ENCODE data around the gene SLC25A14.
A peak's percentile ranks its signal among the peaks of the same experiment; 100 is the strongest.
"Not testable (repeated sequence)": the region's sequence is repeated elsewhere in the genome, so short reads cannot be mapped to it uniquely, and the experiment has no call there.

SLC25A14 gene, protein sequence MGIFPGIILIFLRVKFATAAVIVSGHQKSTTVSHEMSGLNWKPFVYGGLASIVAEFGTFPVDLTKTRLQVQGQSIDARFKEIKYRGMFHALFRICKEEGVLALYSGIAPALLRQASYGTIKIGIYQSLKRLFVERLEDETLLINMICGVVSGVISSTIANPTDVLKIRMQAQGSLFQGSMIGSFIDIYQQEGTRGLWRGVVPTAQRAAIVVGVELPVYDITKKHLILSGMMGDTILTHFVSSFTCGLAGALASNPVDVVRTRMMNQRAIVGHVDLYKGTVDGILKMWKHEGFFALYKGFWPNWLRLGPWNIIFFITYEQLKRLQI

DNA sequence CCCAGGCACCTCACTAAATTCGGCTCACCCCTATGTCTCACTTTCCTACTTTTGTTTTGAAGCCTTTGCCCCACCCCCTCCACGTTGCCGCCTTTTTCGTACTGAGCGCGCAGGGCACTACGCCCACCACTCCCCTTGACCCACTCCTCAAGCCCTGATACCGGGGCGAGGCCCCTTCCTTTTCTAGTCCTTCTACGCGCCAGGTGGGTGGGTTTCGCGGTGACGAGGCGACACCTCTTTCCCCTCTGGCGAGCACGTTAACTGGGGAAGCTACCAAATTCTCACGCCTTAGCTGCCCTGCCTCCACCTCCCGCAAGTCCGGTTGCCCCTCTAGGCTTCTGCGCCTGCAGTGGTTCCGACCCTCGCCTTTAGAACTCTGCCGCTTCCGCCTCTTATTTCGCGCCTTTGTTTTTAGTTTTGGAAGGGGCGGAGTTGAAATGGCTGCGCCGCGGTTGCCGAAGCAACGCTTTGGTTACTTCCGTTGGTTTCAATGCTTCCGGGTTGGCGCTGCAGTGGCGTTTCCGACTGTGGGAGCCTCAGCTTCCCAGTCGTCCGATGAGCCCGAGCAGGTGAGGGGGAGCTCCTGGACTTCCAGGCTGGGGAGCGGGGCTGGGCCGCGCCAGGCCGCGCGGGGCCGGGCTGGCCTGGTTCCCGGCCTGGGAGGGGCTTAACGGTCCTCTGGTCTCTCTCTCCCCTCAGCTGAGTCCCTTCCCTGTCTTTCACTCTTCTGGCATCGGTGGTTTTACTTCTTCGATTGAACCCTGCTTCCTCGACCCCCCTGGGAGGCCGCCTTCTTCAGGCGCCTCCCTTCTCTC, at the start of gene SLC25A14:
SLC25A14 (plus strand) TSS at position 512 of the 815 bp plus-strand sequence. CDS start 360 bp downstream, outside the sequence.
- peak; percentile 59 for DNase-seq

DNA sequence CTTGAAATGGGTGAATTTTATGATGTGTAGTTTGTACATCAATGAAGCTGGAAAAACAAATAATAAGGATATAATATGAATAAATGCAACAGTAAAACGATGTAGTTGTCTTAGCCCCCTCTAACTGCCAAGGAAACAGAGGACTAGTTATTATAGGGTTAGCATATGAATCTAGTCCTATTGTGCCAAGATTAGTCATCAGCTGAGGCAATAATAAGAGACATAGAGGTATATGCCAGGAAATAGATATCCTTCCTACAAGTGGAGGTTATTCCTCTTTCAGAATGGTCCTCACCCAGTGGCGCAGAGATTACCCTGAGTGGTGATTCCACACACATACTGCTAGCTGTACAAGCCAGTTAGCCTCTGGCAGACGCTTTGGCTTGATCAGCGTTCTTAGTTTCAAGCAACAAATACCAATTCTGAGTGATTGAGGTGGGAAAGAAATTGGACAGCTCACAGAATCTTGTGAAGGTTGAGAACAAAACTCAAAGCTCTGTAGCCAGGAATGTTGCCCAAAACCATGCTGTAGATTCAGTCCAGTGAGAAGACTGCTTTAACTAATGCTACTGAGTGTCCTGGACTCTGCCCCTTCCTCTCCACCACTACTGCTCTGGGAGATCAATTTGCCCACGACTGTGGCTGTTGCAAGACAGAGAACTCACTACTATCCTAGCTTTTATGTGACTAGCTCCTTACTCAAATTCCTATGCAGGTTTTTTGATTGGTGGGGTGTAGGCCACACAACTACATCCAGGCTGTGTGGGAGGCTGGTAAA, 44.0 kb upstream of the SLC25A14 start:
- no peak for DNase-seq

DNA sequence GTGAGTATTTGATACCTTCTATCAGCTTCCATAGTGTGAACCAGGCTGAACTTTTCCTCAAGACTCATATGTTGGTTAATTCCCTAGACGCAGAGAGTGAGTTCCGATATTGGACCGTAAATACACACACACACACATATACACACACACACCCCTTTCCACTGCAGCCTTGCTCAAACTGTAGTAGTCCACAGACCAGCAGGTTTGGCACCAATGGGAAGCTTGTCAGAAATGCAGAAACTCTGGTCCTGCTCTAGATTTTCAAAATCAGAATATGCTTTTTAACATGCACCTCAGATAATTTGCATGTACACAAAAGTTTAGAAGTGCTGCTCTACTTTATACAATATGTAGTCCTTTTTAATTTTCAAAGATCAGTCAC, 43.4 kb upstream of the SLC25A14 start:
- DNase-seq = no peak

DNA sequence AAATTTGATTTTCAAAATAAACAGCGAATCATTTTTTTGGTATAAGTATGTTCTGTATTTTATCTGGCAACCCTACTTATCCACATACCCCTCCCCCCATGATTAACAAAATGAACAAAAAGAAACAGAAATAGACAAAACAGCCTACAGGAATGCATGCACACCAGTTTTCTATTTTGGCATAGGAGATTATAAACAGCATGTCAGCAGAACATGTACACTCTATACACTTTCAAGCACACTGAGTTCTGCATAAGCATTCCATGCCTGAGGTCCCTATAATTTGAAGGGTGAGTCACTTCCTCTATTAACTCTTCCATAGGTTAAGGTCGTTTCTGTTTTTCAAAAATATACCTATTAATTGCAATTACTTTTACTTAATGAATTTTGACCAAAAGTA, 43.0 kb upstream of the SLC25A14 start:
- DNase-seq = no peak

DNA sequence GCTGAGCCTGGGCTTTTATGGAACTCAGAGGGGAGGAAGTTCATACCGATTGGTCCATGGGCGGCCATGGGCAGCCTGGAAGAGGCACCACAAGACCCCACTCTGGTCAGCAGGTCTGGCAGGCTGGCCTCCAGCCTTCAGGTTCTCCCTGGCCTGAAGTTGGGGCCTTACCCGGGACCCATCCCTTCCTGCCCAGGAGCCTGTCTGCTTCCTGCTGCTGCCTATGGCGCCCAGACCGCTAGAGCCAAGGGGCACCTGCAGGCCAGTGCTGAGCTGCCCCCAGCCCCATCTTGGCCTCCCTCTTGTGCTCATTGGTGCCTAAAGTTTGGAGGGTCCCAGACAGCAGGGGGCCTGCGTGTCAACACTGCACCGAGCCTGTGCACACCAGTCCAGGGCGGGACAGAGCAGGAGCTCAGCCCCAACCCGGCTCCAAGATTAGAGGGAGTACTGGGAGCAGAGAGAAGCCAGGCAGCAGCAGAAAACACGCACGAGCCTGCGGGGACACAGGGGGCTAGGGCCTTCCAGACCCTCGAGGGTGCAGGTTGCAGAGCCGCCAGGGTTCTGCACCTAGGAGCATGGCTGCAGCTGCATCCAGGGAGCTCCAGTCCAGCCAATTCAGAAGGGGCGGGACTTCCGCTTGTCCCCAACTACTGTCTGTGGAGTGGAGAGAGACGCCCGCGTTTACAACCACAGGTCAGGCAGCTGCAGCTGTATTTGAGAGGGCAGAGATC, 40.3 kb upstream of the SLC25A14 start:
- no peak for DNase-seq

DNA sequence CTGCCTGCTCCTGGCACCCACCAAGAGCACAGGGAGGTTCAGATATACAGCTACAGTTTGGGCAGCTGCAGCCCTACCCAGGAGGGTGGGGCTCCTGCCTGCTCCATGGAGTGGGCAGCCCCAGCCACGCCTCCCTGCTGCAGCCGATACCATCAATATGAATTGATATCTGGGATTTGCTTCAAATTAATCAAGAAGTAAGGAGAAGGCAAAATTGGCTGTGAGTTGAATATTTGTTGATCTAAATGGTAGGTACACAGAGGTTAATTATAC, 39.8 kb upstream of the SLC25A14 start:
- no peak for DNase-seq

DNA sequence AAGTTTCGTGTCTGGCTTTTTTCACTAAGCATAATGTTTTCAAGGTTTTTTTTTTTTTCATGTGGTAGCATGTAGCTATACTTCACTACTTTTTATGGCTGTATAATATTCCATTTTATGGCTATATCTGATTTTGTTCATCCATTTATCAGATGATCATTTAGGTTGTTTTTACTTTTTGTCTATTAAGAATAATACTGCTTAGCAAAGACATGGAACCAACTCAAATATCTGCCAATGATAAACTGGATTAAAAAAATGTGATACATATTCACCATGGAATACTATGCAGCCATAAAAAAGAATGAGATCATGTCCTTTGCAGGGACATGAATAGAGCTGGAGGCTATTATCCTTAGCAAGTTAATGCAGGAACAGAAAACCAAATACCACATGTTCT, 38.3 kb upstream of the SLC25A14 start:
- DNase-seq = no peak

DNA sequence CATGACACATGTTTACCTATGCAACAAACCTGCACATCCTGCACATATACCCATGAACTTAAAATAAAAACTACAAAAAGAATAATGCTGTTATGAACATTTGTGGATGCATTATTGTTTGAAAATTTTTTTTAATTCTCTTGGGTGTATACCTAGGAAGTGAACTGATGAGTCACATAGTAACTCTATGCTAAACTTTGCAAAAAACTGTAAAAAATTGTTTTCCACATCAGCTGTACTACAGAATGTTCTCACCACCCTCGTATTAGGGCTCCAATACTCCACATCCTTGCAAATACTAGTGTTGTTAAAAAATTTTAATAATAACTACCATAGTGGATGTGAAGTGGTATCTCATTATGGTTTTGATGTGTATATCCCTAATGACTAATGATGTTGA, 37.7 kb upstream of the SLC25A14 start:
- no peak for DNase-seq

DNA sequence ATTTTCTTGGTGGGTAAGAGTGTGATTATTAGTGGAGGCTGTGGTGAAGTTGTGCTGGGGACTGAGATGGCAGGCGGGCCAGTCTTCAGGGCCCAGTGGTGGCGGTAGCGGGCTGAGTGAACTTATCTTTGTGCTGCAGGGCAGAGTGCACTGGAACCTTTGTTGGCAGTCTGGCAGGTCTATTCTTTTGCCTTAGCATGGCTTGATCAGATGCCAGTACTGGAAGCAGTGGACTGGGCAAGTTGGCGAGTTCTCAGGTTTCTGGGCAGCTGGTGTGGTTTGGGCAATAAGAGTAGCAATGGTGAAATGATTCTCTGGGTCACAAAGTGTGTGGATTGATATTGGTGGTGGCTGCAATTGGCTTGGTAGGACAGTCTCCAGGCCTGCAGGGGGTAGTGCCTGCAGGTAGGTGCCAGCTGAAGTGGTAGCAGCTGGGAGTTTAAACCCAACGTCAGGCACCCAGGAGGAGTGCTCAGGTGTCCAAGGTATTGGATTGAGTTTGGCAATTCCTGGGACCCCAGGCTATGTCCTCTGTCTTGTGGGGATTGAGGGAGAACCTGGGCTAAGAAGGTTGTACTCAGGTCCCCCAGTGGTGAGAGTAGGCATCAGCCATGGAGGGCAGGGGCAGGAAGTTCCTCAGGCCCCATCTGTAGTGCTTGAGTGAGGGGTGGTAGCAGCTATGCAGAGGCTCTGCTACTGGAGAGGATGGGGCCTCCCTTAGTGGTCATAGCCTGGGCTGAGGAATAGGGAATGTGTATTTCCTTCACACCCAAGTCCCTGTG, 34.9 kb upstream of the SLC25A14 start:
- DNase-seq = no peak

DNA sequence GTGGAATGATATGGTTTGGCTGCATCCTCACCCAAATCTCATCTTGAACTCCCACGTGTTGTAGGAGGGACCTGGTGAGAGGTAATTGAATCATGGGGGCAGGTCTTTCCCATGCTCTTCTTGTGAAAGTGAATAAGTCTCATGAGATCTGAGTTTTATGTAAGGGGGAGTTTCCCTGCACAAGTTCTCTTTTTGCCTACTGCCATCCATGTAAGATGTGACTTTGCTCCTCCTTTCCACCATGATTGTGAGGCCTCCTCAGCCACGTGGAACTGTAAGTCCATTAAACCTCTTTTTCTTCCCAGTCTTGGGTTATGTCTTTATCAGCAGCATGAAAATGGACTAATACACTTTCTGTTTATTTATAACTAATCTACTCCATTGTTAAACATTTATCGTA, 19.8 kb upstream of the SLC25A14 start:
- DNase-seq = not testable (repeated sequence)

DNA sequence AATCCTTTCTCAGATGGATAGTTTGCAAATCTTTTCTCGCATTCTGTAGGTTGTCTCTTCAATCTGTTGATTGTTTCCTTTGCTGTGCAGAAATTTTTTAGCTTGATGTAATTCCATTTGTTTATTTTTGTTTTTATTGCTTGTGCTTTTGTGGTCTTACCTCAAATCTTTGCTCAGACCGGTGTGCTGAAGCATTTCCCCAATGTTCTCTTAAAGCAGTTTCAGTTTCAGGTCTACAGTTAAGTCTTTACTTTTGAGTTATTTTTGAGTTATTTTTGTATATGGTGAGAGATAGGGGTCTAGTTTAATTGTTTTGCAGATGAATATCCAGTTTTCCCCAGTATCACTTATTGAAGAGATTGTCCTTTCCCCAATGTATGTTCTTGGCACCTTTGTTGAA, 18.2 kb upstream of the SLC25A14 start:
- DNase-seq = no peak

DNA sequence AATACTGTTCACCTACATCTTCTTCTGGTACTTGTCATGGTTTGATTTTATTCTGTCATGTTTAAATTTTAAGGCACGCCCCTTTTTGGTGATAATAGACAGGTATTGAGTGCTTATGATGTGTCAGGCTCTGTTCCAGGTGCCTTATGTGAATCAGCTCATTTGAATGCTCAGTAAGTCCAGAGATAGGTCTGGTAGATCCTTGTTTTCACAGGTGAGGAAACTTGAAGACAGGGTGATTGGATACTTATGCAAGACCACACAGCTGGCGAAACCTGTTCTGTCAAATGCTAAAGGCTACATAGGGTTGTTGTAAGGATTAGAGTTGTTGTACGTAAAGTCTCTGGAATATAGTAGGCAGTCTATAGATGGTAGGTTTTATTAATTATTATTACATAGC, 9.6 kb upstream of the SLC25A14 start:
- DNase-seq = no peak

DNA sequence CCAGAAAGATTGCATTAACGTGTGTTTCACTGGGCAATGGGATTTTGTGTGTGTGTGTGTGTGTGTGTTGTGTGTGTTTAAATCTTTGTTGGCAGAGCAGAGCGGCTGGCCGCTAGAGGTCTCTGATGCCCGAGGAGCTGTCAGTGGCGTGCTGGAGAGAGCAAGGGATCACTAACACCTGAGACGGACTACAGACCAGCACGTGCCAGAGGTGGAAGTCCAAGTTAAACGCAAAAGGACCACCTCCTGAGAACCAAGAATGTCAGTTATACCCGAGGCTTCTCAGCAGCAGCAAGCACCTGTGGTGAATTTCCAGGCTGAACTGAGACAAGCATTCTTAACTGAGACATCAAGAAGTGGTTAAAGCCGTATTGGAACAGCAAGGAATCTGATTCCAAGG, 9.0 kb upstream of the SLC25A14 start:
- peak; percentile 4 to 13 for DNase-seq

DNA sequence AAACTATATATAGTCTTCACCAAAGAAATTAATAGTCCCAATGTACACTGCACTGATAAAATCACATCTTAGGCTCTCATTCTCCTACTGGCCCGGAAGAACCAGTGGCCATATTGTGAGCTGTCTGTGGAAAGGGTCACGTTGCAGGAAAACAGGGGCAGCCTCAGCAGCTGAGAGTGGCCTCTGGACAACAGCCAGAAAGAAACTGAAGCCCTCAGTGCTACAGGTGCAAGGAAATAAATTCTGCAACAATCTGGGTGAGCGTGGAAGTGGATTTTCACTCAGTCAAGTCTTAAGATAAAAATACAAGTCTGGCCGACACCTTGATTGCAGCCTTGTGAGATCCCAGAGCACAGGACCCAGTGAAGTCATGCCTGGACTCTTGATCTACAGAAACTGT, 3.2 kb upstream of the SLC25A14 start:
- DNase-seq = no peak

DNA sequence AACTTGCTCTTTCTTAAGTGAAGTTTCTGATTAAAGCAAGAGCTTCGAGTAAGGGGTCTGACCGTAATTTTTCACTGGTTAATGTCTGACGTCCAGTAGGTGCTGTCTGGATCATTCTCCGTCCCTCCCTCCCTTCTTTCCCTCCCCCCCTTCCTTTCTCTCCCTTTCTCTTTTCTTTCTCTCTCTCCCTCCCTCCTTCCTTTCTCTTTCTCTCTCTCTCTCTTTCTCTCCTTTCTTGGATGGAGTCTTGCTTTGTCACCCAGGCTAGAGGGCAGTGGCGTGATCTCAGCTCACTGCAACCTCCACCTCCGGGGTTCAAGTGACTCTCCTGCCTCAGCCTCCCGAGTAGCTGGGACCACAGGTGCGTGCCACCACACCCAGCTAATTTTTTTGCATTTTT, 850 bp upstream of the SLC25A14 start:
- DNase-seq = not testable (repeated sequence)

DNA sequence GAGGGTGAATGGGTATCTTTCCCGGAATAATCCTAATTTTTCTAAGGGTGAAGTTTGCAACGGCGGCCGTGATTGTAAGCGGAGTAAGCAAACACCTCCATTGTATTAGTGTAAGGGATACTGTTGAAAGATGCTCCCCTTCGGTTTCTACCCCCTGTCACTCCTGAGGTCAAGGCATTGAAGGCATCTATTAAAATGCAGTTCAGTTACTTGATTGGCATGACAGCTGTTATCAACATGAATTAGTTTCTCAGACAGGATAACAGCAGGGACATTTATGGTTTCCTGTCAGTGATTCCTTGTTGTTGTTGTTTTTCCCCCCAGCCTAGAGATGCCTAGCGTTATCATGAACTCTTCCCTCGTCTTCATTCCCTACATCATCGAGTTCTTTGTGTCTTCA, 552 bp downstream of the SLC25A14 start:
- no peak for DNase-seq

DNA sequence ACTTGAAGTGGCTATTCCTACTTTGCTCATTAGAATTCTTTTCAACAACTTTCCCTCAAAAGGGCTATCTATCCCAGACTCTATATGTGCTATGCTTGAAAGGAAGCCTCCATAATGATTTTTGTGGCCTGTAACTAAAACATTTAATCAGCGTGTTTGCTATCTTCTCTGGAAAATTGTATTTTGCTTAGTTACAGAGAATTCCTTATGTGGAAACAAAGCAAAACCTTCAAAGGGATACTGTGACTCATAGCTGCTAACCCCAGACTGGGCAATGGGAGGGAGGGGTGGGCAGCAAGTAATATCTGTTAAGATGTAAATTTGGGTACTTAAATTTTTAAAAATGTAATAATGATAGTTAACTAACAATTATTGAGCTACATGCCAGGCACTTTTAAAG, 3.7 kb downstream of the SLC25A14 start:
- DNase-seq = no peak

DNA sequence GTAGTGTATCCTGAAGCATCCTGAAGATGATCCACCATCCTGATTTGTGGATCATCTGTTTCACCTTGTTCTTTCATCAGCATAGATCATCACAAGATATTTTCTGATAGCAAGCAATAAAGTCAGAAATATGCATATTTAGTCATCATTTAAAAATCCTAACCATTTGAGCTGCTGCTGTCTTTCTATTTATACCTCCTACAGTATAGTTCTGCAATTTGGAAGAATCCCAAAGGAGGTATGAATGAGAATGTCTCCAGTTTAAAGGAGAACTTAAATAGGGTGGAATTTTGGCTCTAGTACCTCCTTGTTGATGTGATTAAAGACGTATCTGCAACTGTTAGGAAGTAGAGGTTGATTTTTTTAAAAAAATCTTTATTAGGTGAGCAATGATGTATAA, 7.6 kb downstream of the SLC25A14 start:
- DNase-seq = no peak

DNA sequence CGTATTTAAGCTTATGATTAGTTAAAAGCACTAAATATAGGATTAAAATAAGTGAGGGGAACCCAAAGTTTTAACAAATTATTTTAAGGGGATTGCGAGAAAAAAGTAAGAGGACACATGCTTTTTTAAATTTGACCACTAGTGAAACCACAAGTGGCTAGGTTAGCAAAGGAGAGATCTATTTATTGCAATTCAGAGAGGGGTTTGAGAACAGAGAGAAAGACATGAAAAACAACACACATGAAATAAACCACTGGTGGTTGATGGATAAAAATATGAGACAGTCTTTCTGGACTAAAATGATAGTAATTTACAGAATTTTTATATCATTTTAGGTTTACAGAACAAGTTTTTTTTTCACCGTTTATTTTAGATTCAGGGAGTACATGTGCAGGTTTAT, 11.8 kb downstream of the SLC25A14 start:
- no peak for DNase-seq

DNA sequence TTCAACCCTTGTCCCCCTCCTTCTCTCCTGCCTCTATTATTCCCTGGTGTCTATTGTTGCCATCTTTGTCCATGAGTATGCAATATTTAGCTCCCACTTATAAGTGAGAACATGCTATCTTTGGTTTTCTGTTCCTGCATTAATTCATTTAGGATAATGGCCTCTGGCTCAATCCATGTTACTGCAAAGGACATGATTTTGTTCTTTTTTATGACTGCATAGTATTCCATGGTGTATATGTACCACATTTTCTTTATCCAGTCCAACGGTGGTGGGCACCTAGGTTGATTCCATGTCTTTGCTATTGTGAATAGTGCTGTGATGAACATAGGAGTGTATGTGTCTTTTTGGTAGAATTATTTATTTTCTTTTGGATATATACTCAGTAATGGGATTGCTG, 12.3 kb downstream of the SLC25A14 start:
- DNase-seq = not testable (repeated sequence)

DNA sequence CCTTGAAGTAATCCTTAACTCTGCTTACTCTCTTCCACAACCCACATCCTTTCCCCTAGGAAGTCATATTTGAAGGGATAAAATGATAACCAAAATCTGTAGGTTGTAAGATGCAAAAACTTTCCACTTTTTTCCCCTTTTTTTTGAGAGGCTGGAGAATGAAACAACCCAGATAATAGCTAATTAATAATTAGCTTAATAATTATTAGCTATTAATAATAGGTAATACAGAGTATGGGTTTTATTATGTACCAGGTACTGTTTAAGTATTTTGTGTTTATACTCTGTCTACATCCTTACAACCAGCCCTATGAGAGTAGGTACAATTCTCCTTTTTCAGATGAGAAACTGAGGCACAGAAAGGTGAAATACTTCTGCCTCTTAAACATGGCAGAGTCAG, 36.4 kb downstream of the SLC25A14 start:
- no peak for DNase-seq

DNA sequence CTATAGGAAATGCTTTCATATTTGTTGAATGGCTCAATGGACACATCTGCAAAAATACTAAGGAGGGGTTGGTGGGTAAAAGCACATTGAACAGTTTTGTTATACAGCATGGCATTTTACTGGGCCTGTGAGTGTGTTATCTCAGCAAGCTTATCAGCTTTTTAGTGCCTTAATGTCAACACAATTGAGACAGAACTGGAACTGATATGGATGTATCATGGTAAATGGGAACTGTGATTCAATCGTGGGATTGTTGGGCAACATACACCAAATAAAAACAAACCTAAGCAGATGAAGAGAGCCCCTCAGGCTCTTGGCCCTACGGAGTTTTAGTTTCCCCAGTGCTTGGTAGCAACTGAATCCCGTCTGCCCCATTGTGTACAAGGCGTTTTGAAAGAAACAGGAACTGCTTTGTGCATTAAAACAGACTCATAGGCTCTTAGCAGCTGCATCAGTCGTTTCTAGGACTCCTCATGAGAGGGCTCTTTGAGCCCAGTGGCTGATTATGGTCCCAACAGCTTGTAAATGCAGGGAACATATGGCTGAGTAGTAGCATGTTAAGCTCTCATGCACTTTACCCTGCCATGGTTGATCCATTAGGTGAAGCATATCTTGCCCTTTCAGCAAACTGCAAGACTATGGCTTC, 38.4 kb downstream of the SLC25A14 start:
- no peak for DNase-seq
